Putamen (tissue), 1 donor: ENCODE measurements around the gene PPP1R3D.
"Not testable (repeated sequence)": the region's sequence is repeated elsewhere in the genome, so short reads cannot be mapped to it uniquely, and the experiment has no call there.

Experiments used
- DNase-seq: peaks from one replicate; pipeline ENCODE4 v3.0.0-alpha.2; 2016; ENCODE audit warnings: low spot score

The PPP1R3D gene, protein sequence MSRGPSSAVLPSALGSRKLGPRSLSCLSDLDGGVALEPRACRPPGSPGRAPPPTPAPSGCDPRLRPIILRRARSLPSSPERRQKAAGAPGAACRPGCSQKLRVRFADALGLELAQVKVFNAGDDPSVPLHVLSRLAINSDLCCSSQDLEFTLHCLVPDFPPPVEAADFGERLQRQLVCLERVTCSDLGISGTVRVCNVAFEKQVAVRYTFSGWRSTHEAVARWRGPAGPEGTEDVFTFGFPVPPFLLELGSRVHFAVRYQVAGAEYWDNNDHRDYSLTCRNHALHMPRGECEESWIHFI

DNA sequence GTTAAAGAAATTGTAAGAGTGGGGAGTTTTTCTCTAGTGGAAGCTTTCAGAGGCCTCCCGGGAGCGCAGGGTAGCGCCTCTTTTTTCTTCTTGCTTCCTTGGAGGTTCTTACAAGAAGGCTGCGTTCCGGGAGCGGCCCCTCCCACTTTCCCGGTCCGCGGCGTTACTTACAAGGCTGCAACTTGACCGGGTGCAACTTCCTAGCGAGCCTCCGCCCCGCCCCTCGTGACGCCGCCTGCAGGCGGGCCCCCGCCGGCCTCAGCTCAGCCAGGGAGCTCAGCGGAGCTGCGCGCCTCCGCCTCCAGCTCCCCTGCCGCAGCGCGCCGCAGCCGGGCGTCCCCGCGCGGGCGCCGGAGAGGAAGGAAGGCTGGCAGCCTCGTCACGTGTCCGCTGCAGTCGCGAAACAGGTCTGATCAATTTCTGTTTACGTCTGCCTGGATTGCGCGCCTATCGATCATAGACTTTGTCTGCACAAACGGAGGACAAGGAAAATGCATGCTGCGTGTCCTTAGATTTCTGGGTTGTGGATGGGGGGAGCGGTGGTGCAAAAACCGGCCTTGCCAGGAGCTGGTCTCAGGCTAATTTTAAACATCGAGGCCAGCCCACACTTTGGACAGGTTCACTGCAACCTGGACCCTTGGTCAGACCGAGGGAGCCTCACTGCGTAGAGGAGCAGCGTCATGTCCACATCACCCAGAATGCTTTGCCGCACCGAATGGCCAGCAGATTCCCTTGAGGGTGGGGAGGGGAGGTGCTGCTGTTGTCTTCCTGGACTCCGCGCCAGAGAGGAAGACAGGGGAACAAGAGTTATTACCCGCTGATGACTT is at the start of gene PPP1R3D, which contains the start of gene FAM217B:
Gene PPP1R3D (minus strand): TSS at position 177 of the 827 bp plus-strand sequence. CDS start 374 bp downstream, outside the sequence.
Gene FAM217B (plus strand): TSS at position 261 of the 827 bp plus-strand sequence. CDS start 3,555 bp downstream, outside the sequence.
- peak; percentile 94 for DNase-seq

- DNase-seq, result no peak
Observed at GRCh38 chr20:59988141-59988540, 48.0 kb upstream of the PPP1R3D start.

GRCh38 chr20:59987135-59987534 is 47.0 kb upstream of the PPP1R3D start:
- no peak for DNase-seq

- no peak for DNase-seq
Observed at GRCh38 chr20:59985864-59986263, 45.8 kb upstream of the PPP1R3D start.

- no peak for DNase-seq
Observed at GRCh38 chr20:59985164-59985563, 45.1 kb upstream of the PPP1R3D start.

DNA sequence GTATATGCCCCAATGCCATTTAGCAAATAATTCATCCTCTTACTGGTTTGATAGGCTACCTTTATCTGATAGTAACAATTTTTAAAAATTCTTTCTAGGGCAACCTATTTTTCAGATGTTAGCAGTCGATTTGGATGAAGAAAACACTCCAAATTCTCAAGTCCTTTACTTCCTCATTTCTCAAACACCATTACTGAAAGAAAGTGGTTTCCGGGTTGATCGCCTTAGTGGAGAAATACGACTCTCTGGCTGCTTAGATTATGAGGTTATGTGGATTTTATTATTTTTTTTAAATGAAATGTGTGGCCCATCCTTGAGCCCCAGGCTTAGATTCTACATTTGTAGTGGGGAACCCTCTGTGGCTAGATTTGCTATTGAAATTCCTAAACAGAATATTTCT is 44.4 kb upstream of the PPP1R3D start:
- no peak for DNase-seq

- peak; percentile 47 for DNase-seq
Observed at GRCh38 chr20:59983076-59983475, 43.0 kb upstream of the PPP1R3D start.

DNA sequence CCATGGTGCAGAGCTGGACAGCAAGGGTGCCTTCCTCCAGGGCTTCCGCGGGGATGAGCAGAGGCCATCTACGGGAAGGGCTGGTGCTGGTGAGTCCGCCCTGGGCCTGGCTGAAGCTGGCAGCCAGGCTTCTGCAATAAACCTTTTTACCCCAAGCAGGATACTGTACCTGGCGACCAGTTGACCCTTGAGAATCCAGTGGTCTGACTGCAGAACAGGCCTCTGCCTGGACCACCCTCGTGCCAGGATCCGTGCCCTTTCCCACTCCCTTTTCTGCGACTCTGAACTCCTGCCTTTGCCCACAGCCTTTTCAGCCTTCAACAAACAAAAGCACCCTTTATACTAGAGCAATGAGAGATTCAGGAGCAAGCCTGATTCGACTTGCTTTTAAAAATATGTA is 37.0 kb upstream of the PPP1R3D start:
- DNase-seq, result peak; percentile 52

DNA sequence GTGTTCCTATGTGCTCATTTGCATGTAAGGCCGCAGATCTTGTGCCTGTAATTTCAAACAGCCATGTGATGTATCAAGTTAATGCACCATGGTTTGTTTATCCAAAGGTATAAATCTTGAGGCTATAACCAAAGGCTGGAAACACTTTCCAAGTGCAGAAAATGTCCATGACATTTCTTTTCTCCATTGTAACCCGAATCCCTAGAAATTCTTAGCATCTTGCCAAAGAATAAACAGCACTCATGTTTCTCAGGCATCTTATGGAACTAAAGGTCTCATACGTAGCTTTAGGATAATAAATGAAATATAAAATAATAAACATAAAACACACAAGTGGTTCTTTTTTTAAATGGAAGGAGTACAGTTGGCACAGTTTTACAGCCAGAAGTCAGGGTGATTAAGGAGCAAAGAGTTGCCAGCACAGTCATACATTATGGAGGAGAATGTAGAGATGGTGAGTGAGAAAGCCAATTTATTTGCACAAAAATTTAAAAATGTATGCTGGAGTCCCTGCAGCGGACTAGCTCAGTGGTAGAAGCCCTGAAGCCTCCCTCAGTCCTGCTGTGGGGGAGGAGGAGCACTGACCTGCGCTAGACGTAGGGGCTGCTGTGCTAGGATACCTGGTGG is 36.2 kb upstream of the PPP1R3D start:
- no peak for DNase-seq

GRCh38 chr20:59972037-59972801 is 32.1 kb upstream of the PPP1R3D start:
- no peak for DNase-seq

DNA sequence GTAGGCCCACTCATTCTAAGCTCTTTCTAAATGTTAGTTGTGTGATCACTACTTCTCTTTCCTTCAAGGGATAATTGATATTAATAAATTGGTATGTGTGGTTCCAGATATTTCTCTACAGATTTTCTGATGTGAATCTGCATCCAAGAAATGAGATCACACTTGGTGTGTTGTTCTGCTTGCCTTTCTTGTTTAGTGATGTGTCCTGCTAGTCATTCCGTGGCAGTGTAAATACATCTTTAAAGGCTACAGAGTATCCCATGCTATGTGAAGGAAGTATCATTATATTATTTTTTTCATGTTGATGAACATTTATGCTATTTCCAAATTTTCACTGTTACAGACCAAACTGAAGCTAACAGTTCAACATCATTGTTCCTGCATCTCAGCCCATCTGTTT is 31.3 kb upstream of the PPP1R3D start:
- no peak for DNase-seq

DNA sequence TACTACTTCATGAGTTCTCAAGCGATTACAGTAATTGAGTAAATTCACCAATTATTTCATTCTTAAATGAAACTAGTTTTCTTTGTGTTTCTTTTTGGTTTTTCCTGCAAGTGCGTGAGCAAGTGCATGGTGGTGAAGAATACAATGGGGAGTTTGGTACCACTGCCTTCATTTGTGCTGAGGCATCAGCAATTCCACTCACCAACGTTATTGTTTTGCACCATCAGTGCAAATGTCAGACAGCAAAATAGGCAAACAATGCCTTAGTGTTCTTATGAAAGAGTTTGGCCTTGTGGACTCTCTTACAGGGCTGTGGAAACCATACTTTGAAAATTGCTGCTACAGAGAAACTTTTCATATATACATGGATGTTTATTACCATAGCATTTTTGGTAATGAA is 26.3 kb upstream of the PPP1R3D start:
- peak; percentile 85 for DNase-seq

GRCh38 chr20:59962155-59962554 is 22.1 kb upstream of the PPP1R3D start:
- DNase-seq, result no peak

GRCh38 chr20:59961423-59961822 is 21.3 kb upstream of the PPP1R3D start:
- no peak for DNase-seq

GRCh38 chr20:59958626-59959025 is 18.5 kb upstream of the PPP1R3D start:
- no peak for DNase-seq

DNA sequence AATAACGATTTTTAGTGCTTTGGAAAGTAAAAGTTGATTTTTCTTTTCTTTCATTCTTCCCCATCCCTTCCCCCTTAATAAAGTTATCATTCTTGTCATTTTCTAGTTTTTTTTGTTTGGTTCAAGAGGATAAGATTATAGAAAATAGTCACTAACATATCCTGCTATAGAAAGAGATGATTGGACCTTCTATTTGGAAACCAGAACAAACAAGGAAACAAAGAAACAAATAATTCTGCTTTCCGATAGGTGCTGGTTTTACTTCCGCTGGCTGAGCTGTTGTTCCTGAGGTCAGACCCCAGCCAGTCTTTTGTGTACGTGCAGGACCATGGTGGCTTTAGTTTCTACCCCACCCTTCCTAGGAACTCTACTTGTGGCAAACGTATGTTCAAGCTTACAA is 18.0 kb upstream of the PPP1R3D start, which contains the start of gene CDH26:
Gene CDH26 (plus strand): TSS at position 301 of the 400 bp plus-strand sequence. CDS start 304 bp downstream, outside the sequence.
- DNase-seq, result no peak

DNA sequence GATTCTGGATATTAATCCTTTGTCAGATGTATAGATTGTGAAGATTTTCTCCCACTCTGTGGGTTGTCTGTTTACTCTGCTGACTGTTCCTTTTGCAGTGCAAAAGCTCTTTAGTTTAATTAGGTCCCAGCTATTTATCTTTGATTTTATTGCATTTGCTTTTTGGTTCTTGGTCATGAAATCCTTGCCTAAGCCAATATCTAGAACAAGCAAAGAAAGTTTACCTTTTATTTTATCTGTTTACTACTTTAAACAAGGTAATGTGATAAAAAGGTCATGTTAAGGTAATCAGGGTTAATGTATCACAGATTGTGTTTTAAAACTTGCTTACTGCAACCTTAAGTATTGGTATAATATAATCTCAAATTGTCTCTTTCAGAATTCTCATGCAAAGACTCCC is 17.5 kb upstream of the PPP1R3D start:
- DNase-seq, result not testable (repeated sequence)

GRCh38 chr20:59955131-59955796 is 15.2 kb upstream of the PPP1R3D start:
- DNase-seq, result peak; percentile 60

- DNase-seq, result no peak
Observed at GRCh38 chr20:59954718-59955117, 14.6 kb upstream of the PPP1R3D start.

- no peak for DNase-seq
Observed at GRCh38 chr20:59949911-59950310, 9.8 kb upstream of the PPP1R3D start.
